K562 (cell line): ENCODE measurements around the gene PCDH9.

Source experiments
- CTCF ChIP-seq, 3 experiments: IDR thresholded peaks in 2 of 3; conservative IDR thresholded peaks in 1 of 3; 2 replicates each; pipeline ENCODE4 v1.5.1; 2011 to 2012; ENCODE audit warnings: low read length in 3 of 3, mild to moderate bottlenecking in 3 of 3, control low read depth in 2 of 3, improper control_type of control experiment in 1 of 3, inconsistent platforms in 1 of 3, low read depth in 1 of 3, mixed read lengths in 1 of 3, moderate library complexity in 1 of 3; ENCODE audit not compliant: insufficient read depth in 2 of 3
- EZH2 ChIP-seq: IDR thresholded peaks from 2 replicates; pipeline ENCODE4 v1.6.1; 2012; ENCODE audit warnings: low read depth, mild to moderate bottlenecking, inconsistent platforms, low read length, borderline replicate concordance
- MAX ChIP-seq: sonication (generic); formaldehyde crosslinking; IDR thresholded peaks from 2 replicates; pipeline ENCODE4 v1.9.0; 2022; ENCODE audit warnings: mild to moderate bottlenecking, missing genetic modification reagents
- MAZ ChIP-seq, 2 experiments: fragments of 450-650 bp in 1 of 2; sonication (generic) in 1 of 2; formaldehyde crosslinking; IDR thresholded peaks in 1 of 2; conservative IDR thresholded peaks in 1 of 2; 2 replicates each; pipeline versions ENCODE4 v1.4.0 to v1.5.0; 2020; ENCODE audit warnings: mild to moderate bottlenecking in 1 of 2, missing genetic modification reagents in 1 of 2
- NR2C1 ChIP-seq, 2 experiments: fragments of 450-650 bp; IDR thresholded peaks; 2 replicates each; pipeline ENCODE4 v1.6.1; 2017; ENCODE audit warnings: mild to moderate bottlenecking in 2 of 2, antibody characterized with exemption in 1 of 2, inconsistent platforms in 1 of 2, missing compliant biosample characterization in 1 of 2, missing genetic modification characterization in 1 of 2
- NR2C2 ChIP-seq, 2 experiments: fragments of 200-800 bp in 1 of 2; sonication (Bioruptor generic) in 1 of 2; sonication (generic) in 1 of 2; formaldehyde crosslinking in 1 of 2; IDR thresholded peaks; 2 replicates each; pipeline versions ENCODE4 v1.6.1 to v1.8.0; 2016 to 2022; ENCODE audit warnings: mild to moderate bottlenecking in 1 of 2, missing compliant biosample characterization in 1 of 2, missing genetic modification characterization in 1 of 2, missing genetic modification reagents in 1 of 2
- USF1 ChIP-seq: sonication (generic); formaldehyde crosslinking; IDR thresholded peaks from 2 replicates; pipeline ENCODE4 v1.9.0; 2022; ENCODE audit warnings: mild to moderate bottlenecking, missing genetic modification reagents

GRCh38 chr13:66845393-66845792 is 384.7 kb downstream of the PCDH9 start:
- TF ChIP-seq USF1 (CRISPR knock-in tag) (no peak), NR2C1 (IDR thresholded peaks at IDR 0.05) (no peak), NR2C1 (tag; IDR thresholded peaks at IDR 0.05) (no peak), MAX (no peak), CTCF (IDR thresholded peaks at IDR 0.05 in 2 of 3, conservative IDR thresholded peaks at IDR 0.05 in 1 of 3; ENCODE audit: insufficient read depth in 2 of 3, low read depth in 1 of 3, low read length in 3 of 3) (no peak), NR2C2 (CRISPR knock-in tag; IDR thresholded peaks at IDR 0.05) (no peak), NR2C2 (tag; IDR thresholded peaks at IDR 0.05) (no peak), MAZ (CRISPR knock-in tag; conservative IDR thresholded peaks at IDR 0.05 in 1 of 2, IDR thresholded peaks at IDR 0.05 in 1 of 2) (no peak), EZH2 (no peak)
